GM12878 (cell line): ENCODE results near the gene GPR108. TPM values are rescaled to one million over a fixed set of nuclear protein-coding genes. Genes with fewer than 3 reads are reported as not detected.

ENCODE experiments used
- ATAC-seq: fragments of 200-7000 bp; cut with Tn5 transposase; 3 replicates; pipeline ENCODE4 v1.9.1; 2020; ENCODE audit warnings: mild to moderate bottlenecking, moderate library complexity
- BruUV-seq: library from RNA; stranded (reverse); fragments of 400-500 nt; replicated peaks from 2 replicates; lab custom pipeline; 2021; lab: Mats Ljungman, UMichigan
- CTCF ChIA-PET: fragments of 300-600 bp; sonication (Branson Sonifier 250); formaldehyde crosslinking; extraction: SDS; loops from one replicate; lab custom pipeline; 2021; ENCODE audit warnings: inconsistent platforms; lab: Yijun Ruan, JAX
- POLR2A ChIA-PET: fragments of 350-600 bp; formaldehyde crosslinking; extraction: SDS; loops from one replicate; lab custom pipeline; 2021; ENCODE audit warnings: inconsistent platforms; lab: Charles Lee
- RAD21 ChIA-PET: fragments of 300-600 bp; sonication (Branson Sonifier 250); formaldehyde crosslinking; loops from one replicate; lab custom pipeline; 2023; ENCODE audit warnings: antibody characterized with exemption; ENCODE audit not compliant: unreplicated experiment; lab: Charles Lee
- SMC1A ChIA-PET: fragments of 300-600 bp; sonication (Branson Sonifier 250); formaldehyde crosslinking; loops from one replicate; lab custom pipeline; 2023; ENCODE audit not compliant: unreplicated experiment, uncharacterized antibody; lab: Charles Lee
- DNase-seq: peaks from one replicate; pipeline ENCODE4 v3.0.0-alpha.2; 2011; ENCODE audit warnings: low read depth, low spot score
- FAIRE-seq: peaks from 3 replicates; lab custom pipeline; 2011; peaks lifted over from hg19 to GRCh38; lab: Jason Lieb, UNC
- H2AFZ ChIP-seq: 2 replicates; pipeline ENCODE4 v1.6.0; 2011; ENCODE audit warnings: low read depth, low read length, control low read depth; ENCODE audit not compliant: control insufficient read depth
- H3K27ac ChIP-seq: 2 replicates; pipeline ENCODE4 v1.5.1; 2011; ENCODE audit warnings: control low read depth; ENCODE audit not compliant: control insufficient read depth, insufficient read depth
- H3K27me3 ChIP-seq, 2 experiments: replicated peaks in 1 of 2; 2 replicates each; pipeline versions ENCODE4 v1.6.0 to v1.6.1; 2011; ENCODE audit warnings: low read length in 1 of 2; ENCODE audit not compliant: control insufficient read depth in 2 of 2, insufficient read depth in 2 of 2
- H3K36me3 ChIP-seq, 2 experiments: 2 replicates each; pipeline ENCODE4 v1.5.1; 2011; ENCODE audit warnings: low read length in 1 of 2; ENCODE audit not compliant: control insufficient read depth in 2 of 2, insufficient read depth in 2 of 2
- H3K4me1 ChIP-seq: 2 replicates; pipeline ENCODE4 v1.6.1; 2011; ENCODE audit warnings: mild to moderate bottlenecking, low read length, moderate library complexity, mixed read lengths; ENCODE audit not compliant: control insufficient read depth, insufficient read depth
- H3K4me2 ChIP-seq: 2 replicates; pipeline ENCODE4 v1.6.0; 2011; ENCODE audit warnings: control low read depth; ENCODE audit not compliant: control insufficient read depth, insufficient read depth
- H3K4me3 ChIP-seq: fragments of 200-600 bp; sonication (generic); 2 replicates; pipeline ENCODE4 v1.5.1; 2016
- H3K79me2 ChIP-seq: 2 replicates; pipeline ENCODE4 v1.6.0; 2011; ENCODE audit warnings: low read length; ENCODE audit not compliant: control insufficient read depth, insufficient read depth
- H3K9ac ChIP-seq: 2 replicates; pipeline ENCODE4 v1.8.0; 2011; ENCODE audit warnings: low read length, control low read depth, mixed read lengths; ENCODE audit not compliant: control insufficient read depth, insufficient read depth
- H3K9me3 ChIP-seq: replicated peaks from 3 replicates; pipeline ENCODE4 v1.5.1; 2011; ENCODE audit warnings: mild to moderate bottlenecking, low read length; ENCODE audit not compliant: control insufficient read depth, insufficient read depth
- H4K20me1 ChIP-seq: 2 replicates; pipeline ENCODE4 v1.6.0; 2011; ENCODE audit not compliant: control insufficient read depth, insufficient read depth
- CHD4 ChIP-seq: fragments of 200-600 bp; sonication (generic); IDR thresholded peaks from 2 replicates; pipeline ENCODE4 v1.6.1; 2016; ENCODE audit warnings: mild to moderate bottlenecking
- ESRRA ChIP-seq: IDR thresholded peaks from 2 replicates; pipeline ENCODE4 v1.6.1; 2012; ENCODE audit warnings: mild to moderate bottlenecking, low read length, improper control_type of control experiment
- WGBS: methylation state at CpG from one replicate; pipeline ENCODE4 v1.1.6; 2016; ENCODE audit warnings: low lambda C conversion rate; ENCODE audit not compliant: insufficient replicate concordance, insufficient coverage; ENCODE audit errors: missing lambda C conversion rate; 5-methylcytosine and 5-hydroxymethylcytosine counted together
- in situ Hi-C: fragments of 300-500 bp; cut with MboI; formaldehyde crosslinking; loops from 9 replicates; pipeline ENCODE4 v1.14.3; 2018; ENCODE audit warnings: mixed read lengths
- intact Hi-C: fragments of 100-400 bp; cut with micrococcal nuclease; formaldehyde crosslinking; loops from one replicate; pipeline ENCODE4 v1.14.2; 2022; ENCODE audit not compliant: unreplicated experiment
- polyA plus RNA-seq, 11 experiments: library from polyadenylated mRNA; depleted of rRNA in 4 of 11; unstranded in 6 of 11; stranded (reverse) in 5 of 11; fragments of >200 nt; fragmentation: Nextera tagmentation in 4 of 11; fragmentation: Illumina TruSeq in 1 of 11; extraction: Ambion mirVana in 4 of 11; extraction: Trizol in 1 of 11; gene quantifications; 1 replicate in 1 of 11; 2 replicates in 10 of 11; pipeline versions ENCODE4 v1.2.1 to v1.2.3, GENCODE V29; 2011 to 2016; ENCODE audit warnings: inconsistent platforms in 2 of 11, missing spikeins in 2 of 11, low read depth in 1 of 11
- total RNA-seq, 4 experiments: library from RNA; depleted of rRNA in 3 of 4; stranded (reverse); fragments of >200 nt in 3 of 4; fragmentation: Illumina TruSeq in 1 of 4; extraction: Trizol in 1 of 4; gene quantifications; 2 replicates each; pipeline versions ENCODE4 v1.2.1 to v1.2.3, GENCODE V29; 2013 to 2021
- TF ChIP-seq, protein P1 (sequence below), 3 experiments: IDR thresholded peaks in 2 of 3; conservative IDR thresholded peaks in 1 of 3; 2 replicates each; pipeline ENCODE4 v1.5.1; 2011; ENCODE audit warnings: low read depth in 3 of 3, low read length in 3 of 3, mild to moderate bottlenecking in 3 of 3, control low read depth in 2 of 3, moderate library complexity in 2 of 3, inconsistent platforms in 1 of 3, mixed read lengths in 1 of 3; ENCODE audit not compliant: control insufficient read depth in 2 of 3, insufficient read depth in 1 of 3; ENCODE audit errors: extremely low read depth in 1 of 3
- TF ChIP-seq, protein P2 (sequence below): fragments of 450-650 bp; IDR thresholded peaks from 2 replicates; pipeline ENCODE4 v1.6.1; 2018; ENCODE audit warnings: mild to moderate bottlenecking, low read depth, moderate library complexity; ENCODE audit not compliant: partially characterized antibody

The GPR108 gene
- total and polyA plus RNA-seq, 10 of the 15 experiments (the other 5 are each of a cell fraction or from before 2014, with no cell fraction given), result 4.4 to 87.2 (median 57.1) TPM

DNA sequence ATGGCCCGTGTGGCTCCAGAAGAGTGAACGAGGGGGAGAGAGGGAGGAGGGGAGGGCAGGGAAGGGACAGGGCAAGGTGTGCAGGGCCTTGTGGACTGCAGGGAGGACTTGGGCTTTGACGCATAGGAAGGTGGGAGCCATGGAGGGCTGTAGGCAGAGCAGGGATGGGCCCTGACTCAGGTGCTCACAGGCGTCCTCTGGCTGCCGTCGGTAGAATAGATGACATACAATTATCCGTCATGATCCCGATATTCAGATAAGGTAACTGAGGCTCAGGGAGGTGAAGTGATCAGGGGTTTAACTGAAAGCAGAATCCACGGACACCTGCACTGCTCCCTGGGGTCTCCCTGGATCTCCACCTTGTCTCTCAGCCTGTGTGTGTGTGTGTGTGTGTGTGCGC, 20.3 kb downstream of the GPR108 start:
- DNase-seq, result no peak
- 55% methylated on average over 10 of the region's 10 CpGs for WGBS
- Histone ChIP-seq H3K4me1 (peaks cover 18% of the 10 kb centered on the region), H3K9me3 (no peaks in the 10 kb centered on the region), H2AFZ (no peak overlapping the region), H3K9ac (no peak overlapping the region), H4K20me1 (no peaks in the 10 kb centered on the region), H3K27ac (no peak overlapping the region), H3K36me3 (no peaks in the 10 kb centered on the region), H3K4me3 (no peak overlapping the region), H3K4me2 (no peak overlapping the region), H3K79me2 (no peaks in the 10 kb centered on the region), H3K27me3 (no peaks in the 10 kb centered on the region)
- RAD21 ChIA-PET, result no interaction called here
- POLR2A ChIA-PET, result no interaction called here
- SMC1A ChIA-PET, result no interaction called here
- BruUV-seq, result no TSS peak
- TF ChIP-seq CHD4 (0 out of 2 replicates have a peak, but pooled peaks have one; percentile 13), ESRRA (no peak)
- TF ChIP-seq, protein P1, sequence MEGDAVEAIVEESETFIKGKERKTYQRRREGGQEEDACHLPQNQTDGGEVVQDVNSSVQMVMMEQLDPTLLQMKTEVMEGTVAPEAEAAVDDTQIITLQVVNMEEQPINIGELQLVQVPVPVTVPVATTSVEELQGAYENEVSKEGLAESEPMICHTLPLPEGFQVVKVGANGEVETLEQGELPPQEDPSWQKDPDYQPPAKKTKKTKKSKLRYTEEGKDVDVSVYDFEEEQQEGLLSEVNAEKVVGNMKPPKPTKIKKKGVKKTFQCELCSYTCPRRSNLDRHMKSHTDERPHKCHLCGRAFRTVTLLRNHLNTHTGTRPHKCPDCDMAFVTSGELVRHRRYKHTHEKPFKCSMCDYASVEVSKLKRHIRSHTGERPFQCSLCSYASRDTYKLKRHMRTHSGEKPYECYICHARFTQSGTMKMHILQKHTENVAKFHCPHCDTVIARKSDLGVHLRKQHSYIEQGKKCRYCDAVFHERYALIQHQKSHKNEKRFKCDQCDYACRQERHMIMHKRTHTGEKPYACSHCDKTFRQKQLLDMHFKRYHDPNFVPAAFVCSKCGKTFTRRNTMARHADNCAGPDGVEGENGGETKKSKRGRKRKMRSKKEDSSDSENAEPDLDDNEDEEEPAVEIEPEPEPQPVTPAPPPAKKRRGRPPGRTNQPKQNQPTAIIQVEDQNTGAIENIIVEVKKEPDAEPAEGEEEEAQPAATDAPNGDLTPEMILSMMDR (IDR thresholded peaks at IDR 0.05 in 2 of 3, conservative IDR thresholded peaks at IDR 0.05 in 1 of 3; ENCODE audit: control insufficient read depth in 2 of 3, extremely low read depth in 1 of 3, insufficient read depth in 1 of 3, low read depth in 3 of 3, low read length in 3 of 3), result peak; percentile 6 to 14 (median 8); a peak in 1 of 6 replicates
- TF ChIP-seq, protein P2, sequence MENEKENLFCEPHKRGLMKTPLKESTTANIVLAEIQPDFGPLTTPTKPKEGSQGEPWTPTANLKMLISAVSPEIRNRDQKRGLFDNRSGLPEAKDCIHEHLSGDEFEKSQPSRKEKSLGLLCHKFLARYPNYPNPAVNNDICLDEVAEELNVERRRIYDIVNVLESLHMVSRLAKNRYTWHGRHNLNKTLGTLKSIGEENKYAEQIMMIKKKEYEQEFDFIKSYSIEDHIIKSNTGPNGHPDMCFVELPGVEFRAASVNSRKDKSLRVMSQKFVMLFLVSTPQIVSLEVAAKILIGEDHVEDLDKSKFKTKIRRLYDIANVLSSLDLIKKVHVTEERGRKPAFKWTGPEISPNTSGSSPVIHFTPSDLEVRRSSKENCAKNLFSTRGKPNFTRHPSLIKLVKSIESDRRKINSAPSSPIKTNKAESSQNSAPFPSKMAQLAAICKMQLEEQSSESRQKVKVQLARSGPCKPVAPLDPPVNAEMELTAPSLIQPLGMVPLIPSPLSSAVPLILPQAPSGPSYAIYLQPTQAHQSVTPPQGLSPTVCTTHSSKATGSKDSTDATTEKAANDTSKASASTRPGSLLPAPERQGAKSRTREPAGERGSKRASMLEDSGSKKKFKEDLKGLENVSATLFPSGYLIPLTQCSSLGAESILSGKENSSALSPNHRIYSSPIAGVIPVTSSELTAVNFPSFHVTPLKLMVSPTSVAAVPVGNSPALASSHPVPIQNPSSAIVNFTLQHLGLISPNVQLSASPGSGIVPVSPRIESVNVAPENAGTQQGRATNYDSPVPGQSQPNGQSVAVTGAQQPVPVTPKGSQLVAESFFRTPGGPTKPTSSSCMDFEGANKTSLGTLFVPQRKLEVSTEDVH, result no peak
- intact Hi-C loops, result no loop called here
- CTCF ChIA-PET, result no interaction called here
- in situ Hi-C loops, result no loop called here
- ATAC-seq, result no peak
- no peak for FAIRE-seq
